NT2/D1 (cell line): ENCODE measurements around the gene UBAC2.

Source experiments
- DNase-seq: peaks from one replicate; pipeline ENCODE4 v3.0.0-alpha.2; 2011; ENCODE audit warnings: low read depth, low spot score
- H3K27me3 ChIP-seq: 2 replicates; pipeline ENCODE4 v1.6.0; 2011; ENCODE audit warnings: mild to moderate bottlenecking; ENCODE audit not compliant: insufficient read length, insufficient read depth
- H3K36me3 ChIP-seq: 2 replicates; pipeline ENCODE4 v1.6.1; 2011; ENCODE audit warnings: mild to moderate bottlenecking, low read length, mixed read lengths; ENCODE audit not compliant: insufficient read depth, insufficient read length
- H3K4me1 ChIP-seq: 2 replicates; pipeline ENCODE4 v1.5.1; 2011; ENCODE audit not compliant: insufficient read depth, insufficient read length
- H3K4me3 ChIP-seq: 2 replicates; pipeline ENCODE4 v1.5.1; 2011; ENCODE audit warnings: low read depth; ENCODE audit not compliant: insufficient read length
- H3K9ac ChIP-seq: 2 replicates; pipeline ENCODE4 v1.6.0; 2011; ENCODE audit warnings: low read depth; ENCODE audit not compliant: insufficient read length
- H3K9me3 ChIP-seq: 2 replicates; pipeline ENCODE4 v1.5.1; 2011; ENCODE audit warnings: mild to moderate bottlenecking, low read length; ENCODE audit not compliant: insufficient read depth
- SUZ12 ChIP-seq: IDR thresholded peaks from 2 replicates; pipeline ENCODE4 v1.6.1; 2011; ENCODE audit not compliant: insufficient read length, insufficient read depth; ENCODE audit errors: extremely low read depth
- YY1 ChIP-seq: IDR thresholded peaks from 2 replicates; pipeline ENCODE4 v1.6.1; 2011; ENCODE audit not compliant: insufficient read length, insufficient read depth
- ZNF274 ChIP-seq: IDR thresholded peaks from 2 replicates; pipeline ENCODE4 v1.6.1; 2011; ENCODE audit warnings: mild to moderate bottlenecking, low read depth, low read length

UBAC2 gene

DNA sequence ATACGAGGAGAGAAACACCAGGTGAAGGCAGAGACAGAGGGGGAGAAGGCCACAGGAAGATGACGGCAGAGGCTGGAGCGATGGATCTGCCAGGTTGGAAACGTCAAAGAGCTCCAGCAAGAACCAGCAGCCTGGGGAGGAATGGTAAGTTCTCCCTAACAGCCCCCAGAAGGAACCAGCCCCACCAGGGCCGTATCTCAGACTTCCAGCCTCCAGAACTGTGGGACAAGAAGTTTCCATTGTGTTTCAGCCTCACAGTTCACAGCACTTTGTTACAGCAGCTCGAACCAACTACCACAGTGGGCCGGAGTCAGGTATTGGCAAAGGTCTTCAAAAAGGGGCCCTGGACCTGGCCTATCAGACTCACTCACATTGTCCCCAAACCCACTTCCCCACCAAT lies 195.8 kb downstream of the UBAC2 start:
- no peak for DNase-seq
- no peaks in the 10 kb centered on the region for H3K27me3 ChIP-seq
- H3K4me1 ChIP-seq = no peaks in the 10 kb centered on the region
- no peak overlapping the region for H3K4me3 ChIP-seq
- H3K36me3 ChIP-seq = no peaks in the 10 kb centered on the region
- H3K9ac ChIP-seq = no peak overlapping the region
- no peaks in the 10 kb centered on the region for H3K9me3 ChIP-seq
- TF ChIP-seq YY1 (no peak), SUZ12 (no peak), ZNF274 (no peak)

GRCh38 chr13:99398071-99398470 lies 197.4 kb downstream of the UBAC2 start:
- H3K4me3 ChIP-seq = no peak overlapping the region
- no peaks in the 10 kb centered on the region for H3K9me3 ChIP-seq
- H3K9ac ChIP-seq = no peak overlapping the region
- H3K36me3 ChIP-seq = no peaks in the 10 kb centered on the region
- H3K4me1 ChIP-seq = no peaks in the 10 kb centered on the region
- DNase-seq = no peak
- no peaks in the 10 kb centered on the region for H3K27me3 ChIP-seq
- TF ChIP-seq ZNF274 (no peak), YY1 (no peak), SUZ12 (no peak)

GRCh38 chr13:99398916-99399622 lies 198.4 kb downstream of the UBAC2 start:
- Histone ChIP-seq H3K9me3 (no peaks in the 10 kb centered on the region), H3K4me3 (no peak overlapping the region), H3K4me1 (no peaks in the 10 kb centered on the region), H3K9ac (no peak overlapping the region), H3K27me3 (no peaks in the 10 kb centered on the region), H3K36me3 (no peaks in the 10 kb centered on the region)
- no peak for DNase-seq
- TF ChIP-seq ZNF274 (no peak), YY1 (no peak)

DNA sequence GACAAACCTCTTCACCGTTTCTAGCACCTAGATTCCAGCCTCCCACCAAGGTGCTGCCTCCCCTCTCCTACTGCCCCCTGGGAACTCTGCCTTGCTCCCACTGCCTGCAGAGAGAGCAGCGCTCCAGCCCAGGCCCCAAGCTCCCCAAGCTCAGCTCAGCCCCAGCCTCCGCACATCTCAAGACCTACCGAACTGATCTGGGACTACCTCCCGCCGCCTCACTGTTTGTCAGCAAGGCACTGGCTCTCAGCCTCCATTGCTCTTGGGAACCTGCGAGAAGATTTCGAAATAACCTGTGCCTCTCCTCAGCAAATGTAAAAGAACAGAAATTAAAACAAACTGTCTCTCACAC lies 198.9 kb downstream of the UBAC2 start:
- no peak overlapping the region for H3K4me3 ChIP-seq
- TF ChIP-seq ZNF274 (no peak), SUZ12 (no peak), YY1 (no peak)
- DNase-seq = no peak
- H3K9ac ChIP-seq = no peak overlapping the region
- H3K27me3 ChIP-seq = no peaks in the 10 kb centered on the region
- no peaks in the 10 kb centered on the region for H3K36me3 ChIP-seq
- no peaks in the 10 kb centered on the region for H3K4me1 ChIP-seq
- no peaks in the 10 kb centered on the region for H3K9me3 ChIP-seq

DNA sequence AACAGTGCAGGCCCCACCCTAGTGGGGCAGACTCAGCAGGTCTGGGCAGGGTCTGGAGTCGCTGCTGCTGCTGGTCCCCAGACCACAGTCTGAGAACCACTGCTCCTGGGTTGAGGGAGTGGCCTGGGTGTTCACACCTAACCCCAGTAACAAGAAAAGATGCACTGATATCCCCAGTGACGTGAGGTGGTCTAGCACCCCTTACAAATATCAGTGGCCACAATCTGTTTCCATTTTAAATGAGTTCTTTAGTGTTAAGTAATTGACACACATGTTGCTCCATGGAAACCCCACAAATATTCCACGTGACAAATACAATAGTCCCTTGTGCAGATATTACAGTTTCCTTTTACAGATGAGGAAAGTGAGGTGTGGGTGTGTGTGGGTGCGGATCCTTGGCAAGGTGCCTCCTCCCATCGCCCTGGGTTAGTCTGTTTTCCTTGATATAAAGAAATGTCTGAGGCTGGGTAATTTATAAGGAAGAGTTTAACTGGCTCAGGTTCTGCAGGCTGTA lies 202.9 kb downstream of the UBAC2 start:
- Histone ChIP-seq H3K9ac (no peak overlapping the region), H3K27me3 (no peaks in the 10 kb centered on the region), H3K4me3 (no peak overlapping the region), H3K9me3 (no peaks in the 10 kb centered on the region), H3K36me3 (no peaks in the 10 kb centered on the region), H3K4me1 (no peaks in the 10 kb centered on the region)
- TF ChIP-seq YY1 = no peak
- no peak for TF ChIP-seq SUZ12
- TF ChIP-seq ZNF274 = no peak
- DNase-seq = no peak

- H3K36me3 ChIP-seq = no peaks in the 10 kb centered on the region
- no peak overlapping the region for H3K9ac ChIP-seq
- H3K4me3 ChIP-seq = no peak overlapping the region
- no peaks in the 10 kb centered on the region for H3K4me1 ChIP-seq
- TF ChIP-seq SUZ12 (no peak), ZNF274 (no peak), YY1 (no peak)
- DNase-seq = no peak
- H3K9me3 ChIP-seq = no peaks in the 10 kb centered on the region
- no peaks in the 10 kb centered on the region for H3K27me3 ChIP-seq
Observed at GRCh38 chr13:99404005-99404755, 203.5 kb downstream of the UBAC2 start.

- H3K4me1 ChIP-seq = no peaks in the 10 kb centered on the region
- H3K27me3 ChIP-seq = no peaks in the 10 kb centered on the region
- no peak overlapping the region for H3K4me3 ChIP-seq
- TF ChIP-seq SUZ12 (no peak), YY1 (no peak), ZNF274 (no peak)
- no peaks in the 10 kb centered on the region for H3K9me3 ChIP-seq
- no peaks in the 10 kb centered on the region for H3K36me3 ChIP-seq
- H3K9ac ChIP-seq = no peak overlapping the region
- no peak for DNase-seq
Observed at GRCh38 chr13:99405966-99406365, 205.3 kb downstream of the UBAC2 start.
